Measurements from ENCODE around the gene SRP9.

DNA sequence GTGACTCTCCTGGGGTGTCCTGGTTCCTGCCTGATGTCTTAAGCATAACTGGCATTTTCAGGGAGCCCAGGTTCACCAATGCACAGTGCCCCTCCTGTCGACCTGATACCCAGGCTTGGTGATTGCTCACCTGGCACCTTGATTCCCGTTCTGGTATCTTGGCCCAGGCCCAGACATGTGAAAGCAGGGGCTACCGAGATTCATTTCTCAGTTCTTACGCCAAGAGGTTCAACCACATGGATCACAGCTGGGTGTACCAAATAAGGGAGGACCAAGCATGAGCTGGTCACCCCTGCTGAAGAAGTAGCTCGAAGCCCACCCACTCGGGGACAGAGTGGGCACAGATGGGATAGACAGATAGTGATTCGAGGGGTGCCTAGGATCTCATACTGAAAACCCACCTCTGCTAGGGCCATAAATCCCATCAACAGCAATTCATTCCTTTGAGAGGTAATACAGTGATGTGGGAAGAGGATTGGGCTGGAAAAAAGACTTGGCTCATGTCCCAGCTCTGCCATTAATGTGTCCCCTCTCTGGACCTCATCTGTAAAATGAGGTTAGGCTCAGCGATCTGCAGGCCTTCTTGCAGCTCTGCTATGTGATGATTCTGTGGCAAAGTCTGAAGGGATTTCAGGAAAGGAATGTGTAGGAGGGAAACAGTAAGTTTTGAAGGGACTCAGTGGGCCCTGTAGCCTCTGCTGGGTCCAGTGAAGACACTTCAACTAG, 35.0 kb downstream of the SRP9 start:
- TF ChIP-seq, protein P1, sequence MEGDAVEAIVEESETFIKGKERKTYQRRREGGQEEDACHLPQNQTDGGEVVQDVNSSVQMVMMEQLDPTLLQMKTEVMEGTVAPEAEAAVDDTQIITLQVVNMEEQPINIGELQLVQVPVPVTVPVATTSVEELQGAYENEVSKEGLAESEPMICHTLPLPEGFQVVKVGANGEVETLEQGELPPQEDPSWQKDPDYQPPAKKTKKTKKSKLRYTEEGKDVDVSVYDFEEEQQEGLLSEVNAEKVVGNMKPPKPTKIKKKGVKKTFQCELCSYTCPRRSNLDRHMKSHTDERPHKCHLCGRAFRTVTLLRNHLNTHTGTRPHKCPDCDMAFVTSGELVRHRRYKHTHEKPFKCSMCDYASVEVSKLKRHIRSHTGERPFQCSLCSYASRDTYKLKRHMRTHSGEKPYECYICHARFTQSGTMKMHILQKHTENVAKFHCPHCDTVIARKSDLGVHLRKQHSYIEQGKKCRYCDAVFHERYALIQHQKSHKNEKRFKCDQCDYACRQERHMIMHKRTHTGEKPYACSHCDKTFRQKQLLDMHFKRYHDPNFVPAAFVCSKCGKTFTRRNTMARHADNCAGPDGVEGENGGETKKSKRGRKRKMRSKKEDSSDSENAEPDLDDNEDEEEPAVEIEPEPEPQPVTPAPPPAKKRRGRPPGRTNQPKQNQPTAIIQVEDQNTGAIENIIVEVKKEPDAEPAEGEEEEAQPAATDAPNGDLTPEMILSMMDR (IDR thresholded peaks at IDR 0.05): no peak
- no peak for TF ChIP-seq POLR2A (IDR thresholded peaks at IDR 0.05)

All from heart left ventricle (tissue), 13 donors.